ENCODE results near the gene ASAP3.

- TF ChIP-seq CTCF (IDR thresholded peaks at IDR 0.05; ENCODE audit: insufficient read depth, low read depth, low read length) (no peak), EZH2 (IDR thresholded peaks at IDR 0.05; ENCODE audit: insufficient read depth, low read length) (no peak)
Measured at GRCh38 chr1:23533246-23534023, 49.5 kb upstream of the ASAP3 start.
